ENCODE data around the gene BNC2.

Gene BNC2

GRCh38 chr9:16461137-16461840, 409.2 kb downstream of the BNC2 start:
- no peak overlapping the region for H3K4me3 ChIP-seq (ENCODE audit: low read depth, low read length)
- CTCF ChIA-PET: interaction anchor here (0.7 kb wide), 1 partner anchor 179 kb away, joined by 3 read pairs; no protein-coding TSS in a partner anchor

DNA sequence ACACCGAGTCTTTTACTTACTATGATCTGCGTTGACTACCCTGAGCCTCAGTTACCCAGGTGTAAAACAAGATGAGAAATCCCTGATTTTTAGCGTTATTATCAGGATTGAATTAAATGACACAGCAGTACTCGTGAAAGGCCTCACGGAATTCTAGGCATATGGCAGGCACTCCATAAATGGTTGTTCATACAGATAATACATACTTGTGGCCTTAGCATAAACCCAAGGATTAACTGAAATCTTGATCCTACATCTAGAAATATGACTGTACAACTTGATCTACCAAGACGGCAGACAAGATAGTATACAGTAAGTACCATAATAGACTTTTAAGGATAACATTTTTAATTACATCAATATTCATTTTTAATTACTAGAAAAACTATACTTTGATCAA, 409.8 kb downstream of the BNC2 start:
- H3K9me3 ChIP-seq (ENCODE audit: control insufficient read depth, insufficient read depth, low read depth, low read length): no peaks in the 10 kb centered on the region
- H3K4me1 ChIP-seq (ENCODE audit: control insufficient read depth, insufficient read depth, low read length): no peaks in the 10 kb centered on the region
- H3K36me3 ChIP-seq (ENCODE audit: control insufficient read depth in 2 of 2, insufficient read depth in 1 of 2, low read length in 2 of 2): no peaks in the 10 kb centered on the region
- ChIA-PET CTCF (interaction anchor here (0.6 kb wide), 1 partner anchor 72 kb away, joined by 3 read pairs; no protein-coding TSS in a partner anchor), POLR2A (no interaction called here)
- no peak overlapping the region for H3K27ac ChIP-seq (ENCODE audit: extremely low read depth, low read depth, low read length)
- TF ChIP-seq ZBTB21 (tag by site-specific recombination; IDR thresholded peaks at IDR 0.05) (no peak), ZNF426 (tag by site-specific recombination; IDR thresholded peaks at IDR 0.05) (no peak), SCRT1 (tag by site-specific recombination; IDR thresholded peaks at IDR 0.05; ENCODE audit: borderline replicate concordance) (no peak), PATZ1 (tag by site-specific recombination; IDR thresholded peaks at IDR 0.05) (no peak), REST (tag by site-specific recombination; IDR thresholded peaks at IDR 0.05) (no peak), ZNF692 (tag by site-specific recombination; IDR thresholded peaks at IDR 0.05) (no peak), ZNF214 (tag by site-specific recombination; IDR thresholded peaks at IDR 0.05; ENCODE audit: borderline replicate concordance) (no peak)
- TF ChIP-seq, protein P1, sequence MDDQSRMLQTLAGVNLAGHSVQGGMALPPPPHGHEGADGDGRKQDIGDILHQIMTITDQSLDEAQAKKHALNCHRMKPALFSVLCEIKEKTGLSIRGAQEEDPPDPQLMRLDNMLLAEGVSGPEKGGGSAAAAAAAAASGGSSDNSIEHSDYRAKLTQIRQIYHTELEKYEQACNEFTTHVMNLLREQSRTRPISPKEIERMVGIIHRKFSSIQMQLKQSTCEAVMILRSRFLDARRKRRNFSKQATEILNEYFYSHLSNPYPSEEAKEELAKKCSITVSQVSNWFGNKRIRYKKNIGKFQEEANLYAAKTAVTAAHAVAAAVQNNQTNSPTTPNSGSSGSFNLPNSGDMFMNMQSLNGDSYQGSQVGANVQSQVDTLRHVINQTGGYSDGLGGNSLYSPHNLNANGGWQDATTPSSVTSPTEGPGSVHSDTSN (CRISPR knock-in tag; IDR thresholded peaks at IDR 0.05): no peak
- H3K4me3 ChIP-seq (ENCODE audit: low read depth, low read length): no peak overlapping the region

More at GRCh38 chr9:16461137-16461840, 409.2 kb downstream of the BNC2 start:
- Histone ChIP-seq H3K27ac (ENCODE audit: extremely low read depth, low read depth, low read length) (no peak overlapping the region), H3K4me1 (ENCODE audit: control insufficient read depth, insufficient read depth, low read length) (no peaks in the 10 kb centered on the region), H3K36me3 (ENCODE audit: control insufficient read depth in 2 of 2, insufficient read depth in 1 of 2, low read length in 2 of 2) (no peaks in the 10 kb centered on the region), H3K9me3 (ENCODE audit: control insufficient read depth, insufficient read depth, low read depth, low read length) (no peaks in the 10 kb centered on the region)
- POLR2A ChIA-PET: no interaction called here
- TF ChIP-seq ZNF645 (tag by site-specific recombination; IDR thresholded peaks at IDR 0.05) (no peak), GLIS1 (tag by site-specific recombination; IDR thresholded peaks at IDR 0.05) (peak; percentile 23; the same call in 1 of the 2 replicates), ZNF626 (tag by site-specific recombination; IDR thresholded peaks at IDR 0.05) (no peak), ZNF510 (tag by site-specific recombination; IDR thresholded peaks at IDR 0.05; ENCODE audit: insufficient replicate concordance) (no peak), GLIS2 (tag by site-specific recombination; IDR thresholded peaks at IDR 0.05) (no peak), KLF9 (tag by site-specific recombination; IDR thresholded peaks at IDR 0.05; ENCODE audit: low read depth) (no peak), SETDB1 (IDR thresholded peaks at IDR 0.05; ENCODE audit: insufficient read length, low read length) (no peak)
- TF ChIP-seq, protein P2, sequence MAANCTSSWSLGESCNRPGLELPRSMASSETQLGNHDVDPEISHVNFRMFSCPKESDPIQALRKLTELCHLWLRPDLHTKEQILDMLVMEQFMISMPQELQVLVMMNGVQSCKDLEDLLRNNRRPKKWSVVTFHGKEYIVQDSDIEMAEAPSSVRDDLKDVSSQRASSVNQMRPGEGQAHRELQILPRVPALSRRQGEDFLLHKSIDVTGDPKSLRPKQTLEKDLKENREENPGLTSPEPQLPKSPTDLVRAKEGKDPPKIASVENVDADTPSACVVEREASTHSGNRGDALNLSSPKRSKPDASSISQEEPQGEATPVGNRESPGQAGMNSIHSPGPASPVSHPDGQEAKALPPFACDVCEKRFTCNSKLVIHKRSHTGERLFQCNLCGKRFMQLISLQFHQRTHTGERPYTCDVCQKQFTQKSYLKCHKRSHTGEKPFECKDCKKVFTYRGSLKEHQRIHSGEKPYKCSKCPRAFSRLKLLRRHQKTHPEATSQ (tag by site-specific recombination; IDR thresholded peaks at IDR 0.05): no peak

Data from HEK293 (cell line).